K562 (cell line): ENCODE data around the gene UBE2H. TPM values are rescaled to one million over a fixed set of nuclear protein-coding genes. Genes with fewer than 3 reads are reported as not detected.

Source experiments
- BDP1 ChIP-seq: IDR thresholded peaks from 3 replicates; pipeline ENCODE4 v1.6.1; 2011; ENCODE audit not compliant: insufficient read length, insufficient read depth
- CREBBP ChIP-seq: IDR thresholded peaks from one replicate; pipeline ENCODE4 v1.6.1; 2012; ENCODE audit warnings: low read depth, mild to moderate bottlenecking, control low read depth, inconsistent platforms, low read length
- DPF2 ChIP-seq: fragments of 450-650 bp; IDR thresholded peaks from 2 replicates; pipeline ENCODE4 v1.6.1; 2016
- HDGF ChIP-seq: fragments of 450-650 bp; IDR thresholded peaks from 2 replicates; pipeline ENCODE4 v1.6.1; 2016
- IFI16 ChIP-seq: fragments of 250-450 bp; sonication (Bioruptor Pico); IDR thresholded peaks from 2 replicates; pipeline ENCODE4 v2.1.2; 2022; ENCODE audit warnings: mild to moderate bottlenecking, inconsistent platforms
- MEIS2 ChIP-seq: fragments of 450-650 bp; IDR thresholded peaks from 2 replicates; pipeline ENCODE4 v1.6.1; 2014; ENCODE audit warnings: mild to moderate bottlenecking; ENCODE audit not compliant: partially characterized antibody
- NONO ChIP-seq, 2 experiments: fragments of 200-400 bp in 1 of 2; fragments of 450-650 bp in 1 of 2; formaldehyde crosslinking in 1 of 2; IDR thresholded peaks; 2 replicates each; pipeline ENCODE4 v1.6.1; 2017; ENCODE audit warnings: low read depth in 2 of 2, mild to moderate bottlenecking in 2 of 2, moderate library complexity in 2 of 2, low read length in 1 of 2
- PHB2 ChIP-seq: fragments of 450-650 bp; IDR thresholded peaks from 2 replicates; pipeline ENCODE4 v1.6.1; 2017; ENCODE audit warnings: low read depth
- PTBP1 ChIP-seq: fragments of 200-400 bp; formaldehyde crosslinking; IDR thresholded peaks from 2 replicates; pipeline ENCODE4 v1.6.1; 2017; ENCODE audit warnings: low read depth, low read length
- PTRF ChIP-seq: fragments of 450-650 bp; IDR thresholded peaks from 2 replicates; pipeline ENCODE4 v1.6.1; 2016; ENCODE audit warnings: mild to moderate bottlenecking, missing genetic modification characterization, missing compliant biosample characterization
- RFX5 ChIP-seq: IDR thresholded peaks from 2 replicates; pipeline ENCODE4 v1.6.1; 2011; ENCODE audit warnings: low read depth, mild to moderate bottlenecking, improper control_type of control experiment, low read length
- TAF1 ChIP-seq: IDR thresholded peaks from 2 replicates; pipeline ENCODE4 v1.6.1; 2011; ENCODE audit warnings: mild to moderate bottlenecking, low read length, moderate library complexity; ENCODE audit not compliant: insufficient read depth, control insufficient read depth, severe bottlenecking; ENCODE audit errors: extremely low read depth
- YY1 ChIP-seq, 3 experiments: IDR thresholded peaks; 2 replicates each; pipeline ENCODE4 v1.6.1; 2011; ENCODE audit warnings: low read length in 2 of 3, mild to moderate bottlenecking in 2 of 3, moderate library complexity in 2 of 3, borderline replicate concordance in 1 of 3, control low read depth in 1 of 3, low read depth in 1 of 3; ENCODE audit not compliant: insufficient read depth in 3 of 3, insufficient replicate concordance in 2 of 3, control insufficient read depth in 1 of 3, insufficient read length in 1 of 3; ENCODE audit errors: extremely low read depth in 1 of 3
- ZNF668 ChIP-seq: fragments of 250-450 bp; sonication (Bioruptor Pico); IDR thresholded peaks from 2 replicates; pipeline ENCODE4 v1.8.0; 2022; ENCODE audit warnings: mild to moderate bottlenecking, inconsistent platforms
- polyA plus RNA-seq, 8 experiments: library from polyadenylated mRNA; depleted of rRNA in 4 of 8; stranded (reverse) in 5 of 8; unstranded in 3 of 8; fragments of >200 nt; fragmentation: Nextera tagmentation in 2 of 8; fragmentation: Illumina TruSeq in 1 of 8; extraction: Ambion mirVana in 2 of 8; extraction: Trizol in 1 of 8; gene quantifications; 2 replicates each; pipeline versions ENCODE4 v1.2.1 to v1.2.3, GENCODE V29; 2011 to 2014; ENCODE audit warnings: inconsistent platforms in 1 of 8, missing spikeins in 1 of 8
- total RNA-seq, 7 experiments: library from RNA; depleted of rRNA in 6 of 7; stranded (reverse); fragments of >200 nt in 6 of 7; fragmentation: Illumina TruSeq in 2 of 7; extraction: Trizol in 2 of 7; gene quantifications; 2 replicates each; pipeline versions ENCODE4 v1.2.1 to v1.2.3, GENCODE V29; 2011 to 2021; ENCODE audit warnings: low replicate concordance in 1 of 7
- TF ChIP-seq, protein P1 (sequence below): sonication (generic); formaldehyde crosslinking; IDR thresholded peaks from 2 replicates; pipeline ENCODE4 v1.8.0; 2022; ENCODE audit warnings: missing genetic modification reagents, mild to moderate bottlenecking, borderline replicate concordance
- TF ChIP-seq, protein P2 (sequence below), 2 experiments: fragments of 450-650 bp; IDR thresholded peaks; 2 replicates each; pipeline ENCODE4 v1.6.1; 2016; ENCODE audit warnings: mild to moderate bottlenecking in 2 of 2, borderline replicate concordance in 1 of 2, low read depth in 1 of 2, moderate library complexity in 1 of 2
- TF ChIP-seq, protein P3 (sequence below): sonication (generic); formaldehyde crosslinking; IDR thresholded peaks from 2 replicates; pipeline ENCODE4 v1.8.0; 2022; ENCODE audit warnings: mild to moderate bottlenecking, missing genetic modification reagents

UBE2H gene
- total and polyA plus RNA-seq, 9 of the 15 experiments (the other 6 are each of a cell fraction or from before 2014, with no cell fraction given): 6.3 to 33.0 (median 13.3) TPM

DNA sequence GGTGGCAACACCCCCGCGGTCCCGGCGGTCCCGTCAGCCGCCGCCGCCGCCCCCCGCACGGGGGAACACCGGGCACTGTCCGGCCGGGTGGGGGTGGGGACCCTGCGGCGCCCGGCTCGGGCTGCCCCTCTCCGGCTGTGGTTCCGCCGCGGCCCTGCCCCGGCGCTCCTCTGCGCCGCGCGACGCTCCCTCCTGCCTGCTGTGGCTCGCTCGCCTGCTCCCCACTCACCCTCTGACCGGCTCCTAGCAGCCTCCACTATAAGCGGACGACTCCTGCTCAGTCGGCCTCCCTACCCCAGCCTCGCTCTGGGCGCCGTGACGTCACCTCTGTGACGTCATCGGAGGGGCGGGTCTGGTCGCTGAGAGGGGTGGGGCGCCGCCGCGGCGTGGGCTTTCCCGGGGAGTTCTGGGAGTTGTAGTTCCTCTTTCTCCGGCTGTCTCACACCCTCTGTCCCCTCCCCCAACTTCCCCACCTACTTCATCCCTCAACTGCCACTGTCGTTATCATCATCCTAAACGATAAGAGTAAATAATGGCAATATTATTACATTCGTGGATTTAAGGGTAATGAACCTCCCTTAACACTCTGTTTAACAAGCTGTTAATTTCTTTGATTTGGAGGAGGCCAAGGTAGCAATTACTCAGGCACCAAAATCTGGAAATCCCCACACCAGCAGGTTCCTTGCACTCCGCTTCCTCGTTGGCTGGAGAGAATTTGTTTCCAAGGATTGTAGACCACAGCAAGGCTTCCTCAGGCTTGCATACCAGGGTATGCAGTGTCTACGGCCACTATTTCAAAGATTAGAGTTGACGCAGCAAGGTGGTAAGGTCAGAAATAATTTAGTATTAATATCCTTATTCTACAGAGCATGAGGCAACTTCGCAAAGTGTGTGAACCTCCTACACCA is at the start of gene UBE2H (continued):
- TF ChIP-seq TAF1 (peak; percentile 67), ZNF668 (CRISPR knock-in tag) (peak; percentile 68; the same call in 1 of the 2 replicates), PTBP1 (no peak), PTRF (tag) (no peak), PHB2 (no peak), IFI16 (CRISPR knock-in tag) (no peak), MEIS2 (peak; percentile 10), NONO (IDR thresholded peaks at IDR 0.05; ENCODE audit: low read depth in 2 of 2, low read length in 1 of 2) (peak; percentile 72 to 96), RFX5 (peak; percentile 82; the same call in 1 of the 2 replicates), HDGF (0 out of 2 replicates have a peak, but pooled peaks have one; percentile 20), YY1 (IDR thresholded peaks at IDR 0.05; ENCODE audit: borderline replicate concordance in 1 of 3, control insufficient read depth in 1 of 3, extremely low read depth in 1 of 3, insufficient read depth in 3 of 3, insufficient read length in 1 of 3, insufficient replicate concordance in 2 of 3, low read depth in 1 of 3, low read length in 2 of 3) (peak in 2 of 3 experiments; percentile 58 to 64), CREBBP (no peak), DPF2 (peak; percentile 60), BDP1 (no peak)
- TF ChIP-seq, protein P1, sequence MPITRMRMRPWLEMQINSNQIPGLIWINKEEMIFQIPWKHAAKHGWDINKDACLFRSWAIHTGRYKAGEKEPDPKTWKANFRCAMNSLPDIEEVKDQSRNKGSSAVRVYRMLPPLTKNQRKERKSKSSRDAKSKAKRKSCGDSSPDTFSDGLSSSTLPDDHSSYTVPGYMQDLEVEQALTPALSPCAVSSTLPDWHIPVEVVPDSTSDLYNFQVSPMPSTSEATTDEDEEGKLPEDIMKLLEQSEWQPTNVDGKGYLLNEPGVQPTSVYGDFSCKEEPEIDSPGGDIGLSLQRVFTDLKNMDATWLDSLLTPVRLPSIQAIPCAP (CRISPR knock-in tag): no peak
- TF ChIP-seq, protein P2, sequence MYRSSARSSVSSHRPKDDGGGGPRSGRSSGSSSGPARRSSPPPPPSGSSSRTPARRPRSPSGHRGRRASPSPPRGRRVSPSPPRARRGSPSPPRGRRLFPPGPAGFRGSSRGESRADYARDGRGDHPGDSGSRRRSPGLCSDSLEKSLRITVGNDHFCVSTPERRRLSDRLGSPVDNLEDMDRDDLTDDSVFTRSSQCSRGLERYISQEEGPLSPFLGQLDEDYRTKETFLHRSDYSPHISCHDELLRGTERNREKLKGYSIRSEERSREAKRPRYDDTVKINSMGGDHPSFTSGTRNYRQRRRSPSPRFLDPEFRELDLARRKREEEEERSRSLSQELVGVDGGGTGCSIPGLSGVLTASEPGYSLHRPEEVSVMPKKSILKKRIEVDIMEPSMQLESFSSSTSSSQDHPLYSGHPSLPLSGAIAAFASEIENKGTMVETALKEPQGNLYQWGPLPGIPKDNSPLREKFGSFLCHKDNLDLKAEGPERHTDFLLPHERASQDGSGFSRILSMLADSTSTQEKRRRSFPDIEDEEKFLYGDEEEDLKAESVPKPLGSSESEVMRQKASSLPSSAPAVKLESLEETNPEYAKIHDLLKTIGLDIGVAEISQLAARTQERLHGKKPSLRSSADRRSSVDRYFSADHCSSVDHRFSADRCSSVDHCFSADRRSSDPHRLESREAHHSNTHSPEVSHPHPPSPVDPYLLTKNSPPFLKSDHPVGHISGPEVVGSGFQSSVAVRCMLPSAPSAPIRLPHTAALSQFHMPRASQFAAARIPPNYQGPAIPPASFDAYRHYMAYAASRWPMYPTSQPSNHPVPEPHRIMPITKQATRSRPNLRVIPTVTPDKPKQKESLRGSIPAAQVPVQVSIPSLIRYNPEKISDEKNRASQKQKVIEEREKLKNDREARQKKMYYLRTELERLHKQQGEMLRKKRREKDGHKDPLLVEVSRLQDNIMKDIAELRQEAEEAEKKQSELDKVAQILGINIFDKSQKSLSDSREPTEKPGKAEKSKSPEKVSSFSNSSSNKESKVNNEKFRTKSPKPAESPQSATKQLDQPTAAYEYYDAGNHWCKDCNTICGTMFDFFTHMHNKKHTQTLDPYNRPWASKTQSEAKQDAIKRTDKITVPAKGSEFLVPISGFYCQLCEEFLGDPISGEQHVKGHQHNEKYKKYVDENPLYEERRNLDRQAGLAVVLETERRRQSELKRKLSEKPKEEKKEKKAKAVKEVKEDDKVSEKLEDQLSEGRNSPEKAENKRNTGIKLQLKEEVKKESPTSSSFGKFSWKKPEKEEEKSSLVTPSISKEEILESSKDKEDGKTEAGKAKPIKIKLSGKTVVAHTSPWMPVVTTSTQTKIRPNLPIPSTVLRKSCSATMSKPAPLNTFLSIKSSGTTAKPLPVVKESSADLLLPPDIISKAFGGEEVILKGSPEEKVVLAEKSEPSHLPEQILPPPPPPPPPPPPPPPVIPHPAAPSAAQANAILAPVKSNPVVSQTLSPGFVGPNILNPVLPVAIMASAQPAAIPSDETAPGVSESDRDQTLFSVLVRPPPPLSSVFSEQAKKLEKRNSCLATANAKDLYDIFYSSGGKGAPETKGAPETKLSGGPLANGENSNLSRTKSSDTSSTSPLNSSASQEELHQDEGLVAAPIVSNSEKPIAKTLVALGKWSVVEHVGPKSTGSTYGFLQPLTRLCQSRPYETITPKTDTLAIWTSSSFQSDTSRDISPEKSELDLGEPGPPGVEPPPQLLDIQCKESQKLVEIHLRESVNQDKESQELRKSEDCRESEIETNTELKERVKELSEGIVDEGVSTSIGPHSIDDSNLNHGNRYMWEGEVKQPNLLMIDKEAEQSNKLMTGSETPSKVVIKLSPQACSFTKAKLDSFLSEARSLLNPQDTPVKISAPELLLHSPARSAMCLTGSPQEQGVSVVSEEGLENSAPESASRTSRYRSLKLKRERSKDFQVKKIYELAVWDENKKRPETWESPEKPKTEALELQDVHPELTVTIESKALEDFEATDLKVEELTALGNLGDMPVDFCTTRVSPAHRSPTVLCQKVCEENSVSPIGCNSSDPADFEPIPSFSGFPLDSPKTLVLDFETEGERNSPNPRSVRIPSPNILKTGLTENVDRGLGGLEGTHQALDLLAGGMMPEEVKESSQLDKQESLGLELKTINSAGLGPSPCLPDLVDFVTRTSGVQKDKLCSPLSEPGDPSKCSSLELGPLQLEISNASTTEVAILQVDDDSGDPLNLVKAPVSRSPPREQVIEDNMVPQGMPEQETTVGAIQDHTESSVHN (IDR thresholded peaks at IDR 0.05; ENCODE audit: borderline replicate concordance in 1 of 2, low read depth in 1 of 2): no peak
- TF ChIP-seq, protein P3, sequence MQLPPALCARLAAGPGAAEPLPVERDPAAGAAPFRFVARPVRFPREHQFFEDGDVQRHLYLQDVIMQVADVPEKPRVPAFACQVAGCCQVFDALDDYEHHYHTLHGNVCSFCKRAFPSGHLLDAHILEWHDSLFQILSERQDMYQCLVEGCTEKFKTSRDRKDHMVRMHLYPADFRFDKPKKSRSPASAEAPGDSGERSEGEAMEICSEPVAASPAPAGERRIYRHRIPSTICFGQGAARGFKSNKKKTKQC (CRISPR knock-in tag): peak; percentile 81
